Heart left ventricle (tissue), 16 donors: ENCODE data around the gene CAV1. TPM values are rescaled to one million over a fixed set of nuclear protein-coding genes. Genes with fewer than 3 reads are reported as not detected.

ENCODE experiments used
- ATAC-seq, 4 donors: fragments of 200-7000 bp; cut with Tn5 transposase; one replicate each; pipeline ENCODE4 v1.9.1; 2020 to 2022; ENCODE audit warnings: moderate library complexity in 4 of 4, mild to moderate bottlenecking in 3 of 4, moderate number of reproducible peaks in 1 of 4
- DNase-seq, 5 donors: peaks; one replicate each; pipeline ENCODE4 v3.0.0-alpha.2; 2020
- H3K27ac ChIP-seq, 12 donors: fragments of 200-600 bp; sonication (generic) in 4 of 12; one replicate each; pipeline versions ENCODE4 v1.5.0 to v1.8.0; 2016 to 2022; ENCODE audit warnings: mild to moderate bottlenecking in 2 of 12
- H3K27me3 ChIP-seq, 9 donors: fragments of 200-600 bp; sonication (generic) in 2 of 9; one replicate each; pipeline versions ENCODE4 v1.5.1 to v1.8.0; 2016 to 2022; ENCODE audit warnings: mild to moderate bottlenecking in 3 of 9
- H3K36me3 ChIP-seq, 9 donors: fragments of 200-600 bp; sonication (generic) in 2 of 9; one replicate each; pipeline versions ENCODE4 v1.5.0 to v1.8.0; 2018 to 2022; ENCODE audit warnings: mild to moderate bottlenecking in 2 of 9
- H3K4me1 ChIP-seq, 12 donors: fragments of 200-600 bp; sonication (generic) in 4 of 12; one replicate each; pipeline versions ENCODE4 v1.5.0 to v1.8.0; 2016 to 2022; ENCODE audit warnings: mild to moderate bottlenecking in 3 of 12
- H3K4me3 ChIP-seq, 12 donors: fragments of 200-600 bp; sonication (generic) in 4 of 12; one replicate each; pipeline versions ENCODE4 v1.5.0 to v1.8.0; 2017 to 2022; ENCODE audit warnings: mild to moderate bottlenecking in 9 of 12, moderate library complexity in 4 of 12
- H3K9me3 ChIP-seq, 12 donors: fragments of 200-600 bp; sonication (generic) in 4 of 12; one replicate each; pipeline versions ENCODE4 v1.5.0 to v1.8.0; 2016 to 2022; ENCODE audit warnings: mild to moderate bottlenecking in 1 of 12
- CTCF ChIP-seq, 12 donors: fragments of 200-600 bp; sonication (generic) in 4 of 12; IDR thresholded peaks; one replicate each; pipeline versions ENCODE4 v1.5.0 to v1.8.0; 2018 to 2022; ENCODE audit warnings: antibody characterized with exemption in 12 of 12, mild to moderate bottlenecking in 5 of 12
- POLR2A ChIP-seq, 2 donors: fragments of 450-650 bp; IDR thresholded peaks; one replicate each; pipeline ENCODE4 v1.6.1; 2017; ENCODE audit warnings: antibody characterized with exemption in 2 of 2, mild to moderate bottlenecking in 2 of 2, moderate library complexity in 2 of 2
- WGBS, 4 donors: extraction: QIAGEN DNeasy Blood & Tissue Kit in 2 of 4; methylation state at CpG; one replicate each; pipeline versions ENCODE4 v1.1.5 to v1.1.7; 2013 to 2018; 5-methylcytosine and 5-hydroxymethylcytosine counted together
- intact Hi-C, 10 donors: fragments of 100-400 bp; cut with DNase I; formaldehyde crosslinking; loops; one replicate each; pipeline versions ENCODE4 v1.11.1 to v1.14.2; 2022
- polyA plus RNA-seq, 2 donors: library from polyadenylated mRNA; stranded (reverse); fragments of 200-250 nt; gene quantifications; one replicate each; pipeline ENCODE4 v1.2.3, GENCODE V29; 2013
- total RNA-seq, 9 donors: library from RNA; depleted of rRNA in 2 of 9; stranded (reverse); fragments of >200 nt in 2 of 9; fragmentation: NEBNext Ultra II Directional in 3 of 9; extraction: Animal tissue kit (Norgen Biotek cat#: 25700) in 3 of 9; gene quantifications; one replicate each; pipeline versions ENCODE4 v1.1.0 to v1.2.4, GENCODE V29; 2016 to 2023
- donor health status: ischemic (EF 13 %, LVEDD 7.1; RV severe dilation, severe dysfunction).
- donor health status: healthy with polysubstance abuse.
- donor health status: DM: no; HTN: yes; CAD: no.
- donor health status: DM: no; HTN: no; CAD: no.
- donor health status: ischemic (EF 25% LVEDD 6.9; RV normal size, moderate dysfunction).
- donor health status: ischemic (EF 25% LVEDD 5.7; RV mildly dilated, moderate dysfunction).
- donor health status: healthy.
- donor health status: DM: yes; HTN: yes; CAD: no.
- donor health status: ischemic (EF 35%, LVEDD 5.7; RV mildly dilated, moderate dysfunction).
- donor health status: nonischemic (EF 11% LVEDD 7.7; RV severe dilation, severe dysfunction).
- donor health status: DM: yes; HTN: yes; CAD: no.
- donor health status: PGD.
- donor health status: ischemic (EF 29% LVEDD 5.4; RV normal size, mild dysfunction).
- donor health status: nonischemic (EF 23%, LVEDD 6.1; RV moderate dilation, normal function).

CAV1 gene
- total and polyA plus RNA-seq, 11 donors: 125 to 408 (median 281) TPM

- ATAC-seq: peak in 2 of 4 donors; percentile 36 to 57
Observed at GRCh38 chr7:116598278-116598677, 73.4 kb downstream of the CAV1 start.

DNA sequence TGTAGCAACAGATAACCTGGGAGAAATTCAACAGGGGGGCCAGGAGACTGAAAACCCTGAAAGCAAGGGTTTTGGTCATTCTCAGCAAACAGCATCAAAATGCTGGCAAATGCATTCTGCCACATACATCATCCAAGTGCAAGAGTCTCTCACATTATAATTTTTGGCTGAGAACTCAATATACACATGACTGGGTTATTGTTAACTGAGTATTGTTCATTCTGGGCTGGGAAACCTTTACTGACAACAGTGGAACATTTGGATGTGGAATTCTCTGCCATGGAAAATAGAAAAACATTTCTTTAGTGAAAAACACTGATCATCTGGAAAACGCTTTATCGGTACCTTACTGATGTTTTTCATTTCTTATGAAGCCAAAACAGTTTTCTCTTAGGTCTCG lies 74.0 kb downstream of the CAV1 start:
- intact Hi-C loops: loop anchor here in 3 of 10 donors (5.0 to 10.0 kb wide), 3 partner anchors 66 to 424 kb away; no protein-coding TSS in a partner anchor
- DNase-seq (no peak), ATAC-seq (no peak)
- TF ChIP-seq CTCF (IDR thresholded peaks at IDR 0.05) (no peak), POLR2A (IDR thresholded peaks at IDR 0.05) (no peak)
- Histone ChIP-seq H3K4me3 (no peak overlapping the region), H3K9me3 (no peaks in the 10 kb centered on the region), H3K36me3 (no peaks in the 10 kb centered on the region), H3K27me3 (no peaks in the 10 kb centered on the region), H3K4me1 (no peaks in the 10 kb centered on the region), H3K27ac (no peak overlapping the region)
- WGBS, 4 donors: 82 to 92% (median 86%) methylated on average over 3 of the region's 3 CpGs

More at GRCh38 chr7:116598278-116598677, 73.4 kb downstream of the CAV1 start:
- Histone ChIP-seq H3K4me1 (no peaks in the 10 kb centered on the region), H3K36me3 (no peaks in the 10 kb centered on the region), H3K27me3 (no peaks in the 10 kb centered on the region), H3K9me3 (no peaks in the 10 kb centered on the region), H3K27ac (no peak overlapping the region), H3K4me3 (no peak overlapping the region)
- WGBS, 4 donors: 88% methylated on average over 5 of the region's 5 CpGs
- no peak for DNase-seq
- peak in 9 of 12 donors; percentile 6 to 45 (median 26) for TF ChIP-seq CTCF (IDR thresholded peaks at IDR 0.05)
- TF ChIP-seq POLR2A (IDR thresholded peaks at IDR 0.05): no peak
- intact Hi-C loops: loop anchor here in 3 of 10 donors (5.0 to 10.0 kb wide), 3 partner anchors 67 to 423 kb away; no protein-coding TSS in a partner anchor

DNA sequence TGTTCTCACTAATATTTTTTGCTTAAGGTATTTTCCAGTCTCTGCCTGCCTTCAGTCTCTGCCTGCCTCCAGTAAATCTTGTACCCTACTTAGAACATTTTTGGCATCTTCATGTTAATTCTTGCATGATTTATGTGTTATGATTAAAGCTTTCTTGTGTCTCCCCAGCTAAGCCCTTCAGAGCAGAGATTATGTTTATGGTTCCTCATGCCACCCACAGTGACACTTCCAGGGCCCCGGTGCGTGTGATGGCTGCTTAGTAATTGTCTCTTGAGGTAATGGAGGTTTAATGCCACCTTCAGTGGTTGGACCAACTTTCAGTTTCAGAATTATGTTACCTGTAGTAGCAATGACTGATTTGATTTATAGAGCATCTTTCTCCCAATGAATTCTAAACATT lies 76.6 kb downstream of the CAV1 start:
- Histone ChIP-seq H3K27me3 (no peaks in the 10 kb centered on the region), H3K27ac (no peak overlapping the region), H3K4me3 (no peak overlapping the region), H3K9me3 (no peaks in the 10 kb centered on the region), H3K4me1 (no peaks in the 10 kb centered on the region), H3K36me3 (no peaks in the 10 kb centered on the region)
- TF ChIP-seq POLR2A (IDR thresholded peaks at IDR 0.05): no peak
- TF ChIP-seq CTCF (IDR thresholded peaks at IDR 0.05): no peak
- ATAC-seq: no peak
- 89 to 93% (median 90%) methylated on average over 2 of the region's 2 CpGs for WGBS, 4 donors
- no peak for DNase-seq
- intact Hi-C loops: no loop called here

DNA sequence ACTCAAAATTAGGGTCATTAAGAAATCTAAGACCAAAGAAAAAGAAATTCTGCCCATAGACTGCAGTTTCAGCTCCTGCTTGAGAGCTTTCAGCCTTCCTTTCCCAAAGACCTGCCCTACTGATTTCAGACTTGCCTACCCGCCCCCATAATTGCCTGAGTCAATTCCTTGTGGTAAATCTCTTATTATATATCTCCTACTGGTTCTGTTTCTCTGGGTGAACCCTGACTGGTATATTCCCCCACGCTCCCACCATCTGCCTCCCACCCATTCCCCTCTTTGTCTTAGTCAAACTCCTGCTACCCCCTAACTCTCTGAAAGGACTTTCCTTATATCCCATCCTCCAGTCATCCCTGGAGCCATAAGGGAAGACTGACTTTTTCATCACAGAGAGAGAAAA lies 82.5 kb downstream of the CAV1 start:
- H3K27me3 ChIP-seq: peaks cover 0 to 9% (median 0%) of the 10 kb centered on the region in 9 donors
- H3K27ac ChIP-seq: no peak overlapping the region
- TF ChIP-seq POLR2A (IDR thresholded peaks at IDR 0.05) (no peak), CTCF (IDR thresholded peaks at IDR 0.05) (no peak)
- ATAC-seq: no peak
- no peaks in the 10 kb centered on the region for H3K4me1 ChIP-seq
- no peak for DNase-seq
- no peaks in the 10 kb centered on the region for H3K36me3 ChIP-seq
- intact Hi-C loops: no loop called here
- H3K9me3 ChIP-seq: no peaks in the 10 kb centered on the region
- 77 to 88% (median 81%) methylated on average over 2 of the region's 2 CpGs for WGBS, 4 donors
- no peak overlapping the region for H3K4me3 ChIP-seq
